ENCODE data around the gene RFXANK. TPM values are rescaled to one million over a fixed set of nuclear protein-coding genes. Genes with fewer than 3 reads are reported as not detected.
"Not testable (repeated sequence)": the region's sequence is repeated elsewhere in the genome, so short reads cannot be mapped to it uniquely, and the experiment has no call there.

Gene RFXANK
- total RNA-seq, 1 experiment from 2014 or later, result 66.9 TPM

DNA sequence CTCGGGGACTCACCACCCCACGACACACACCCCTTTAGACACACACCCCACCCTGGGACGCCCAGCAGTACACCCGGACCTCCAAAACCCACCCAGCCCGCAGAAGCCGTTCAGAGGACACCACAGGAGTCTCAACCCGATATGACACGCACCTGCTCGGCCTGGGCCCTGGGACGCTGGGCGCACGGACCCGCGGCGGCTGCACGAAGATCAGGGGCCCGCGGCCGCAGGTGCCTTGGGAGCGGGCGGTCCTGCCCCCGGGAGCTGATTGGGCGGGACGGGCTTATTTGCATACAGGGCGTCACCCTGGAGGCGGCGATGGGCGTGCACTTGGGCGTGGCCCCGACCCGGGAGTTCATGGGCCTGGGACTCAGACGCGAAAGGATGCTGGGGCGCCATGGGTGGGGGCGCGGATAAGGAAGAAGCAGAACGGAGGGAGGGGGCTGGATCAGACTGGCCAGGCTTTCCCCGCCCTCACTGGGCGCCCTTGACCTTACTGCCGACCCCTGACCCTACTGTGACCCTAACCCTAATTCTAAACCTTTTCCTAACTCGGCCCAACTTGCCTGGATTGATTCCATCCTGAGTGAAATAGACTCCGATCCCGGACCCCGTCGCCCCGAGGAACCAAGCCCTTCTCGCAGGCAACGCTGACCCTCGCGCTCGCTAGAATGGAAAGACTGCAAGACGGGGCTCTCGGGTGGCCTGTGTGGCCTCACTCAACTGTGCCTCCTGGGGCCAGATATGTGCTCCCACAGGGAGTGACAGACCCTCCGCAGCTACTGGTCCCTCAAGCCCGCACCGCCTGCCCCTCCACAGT is 21.8 kb upstream of the RFXANK start, which contains the start of gene MEF2B:
Gene MEF2B, minus strand, starts transcription at position 211 of the 820 bp plus-strand sequence. CDS start 19,528 bp downstream, outside the sequence.
- DNase-seq (ENCODE audit: low read depth), result no peak

DNA sequence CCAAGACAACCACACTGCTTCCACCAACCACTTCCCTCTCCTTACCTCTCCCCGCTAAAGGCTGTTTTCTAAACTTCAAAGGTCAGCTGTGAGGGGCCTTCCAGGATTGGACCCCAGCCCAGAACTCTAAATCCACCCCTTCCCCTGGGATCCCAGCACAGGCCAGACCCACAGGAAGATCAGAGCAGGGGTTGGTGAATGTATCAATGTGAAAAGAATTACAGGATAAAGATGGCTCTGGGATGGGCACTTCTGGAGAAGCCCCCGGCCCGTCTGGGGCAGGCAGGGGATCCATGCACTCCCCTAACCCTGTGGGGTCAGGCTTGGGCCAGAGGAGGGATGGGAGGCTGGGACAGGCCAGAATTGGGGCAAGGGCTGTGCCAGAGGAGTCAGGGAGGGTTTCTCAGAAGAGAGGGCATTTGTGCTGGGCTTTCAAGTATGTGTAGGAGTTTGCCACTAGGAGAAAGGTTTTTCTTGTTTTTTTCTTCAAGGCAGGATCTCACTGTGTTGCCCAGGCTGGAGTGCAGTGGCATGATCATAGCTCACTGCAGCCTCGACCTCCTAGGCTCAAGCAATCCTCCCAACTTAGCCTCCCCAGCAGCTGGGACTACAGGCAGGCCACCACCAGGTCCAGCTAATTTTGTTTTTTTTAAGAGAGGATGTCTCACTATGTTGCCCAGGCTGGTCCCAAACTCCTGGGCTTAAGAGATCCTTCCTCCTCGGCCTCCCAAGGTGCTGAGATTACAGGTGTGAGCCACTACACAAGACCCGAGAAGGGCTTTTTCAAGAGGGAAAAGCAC is 21.0 kb upstream of the RFXANK start:
- DNase-seq (ENCODE audit: low read depth), result no peak

DNA sequence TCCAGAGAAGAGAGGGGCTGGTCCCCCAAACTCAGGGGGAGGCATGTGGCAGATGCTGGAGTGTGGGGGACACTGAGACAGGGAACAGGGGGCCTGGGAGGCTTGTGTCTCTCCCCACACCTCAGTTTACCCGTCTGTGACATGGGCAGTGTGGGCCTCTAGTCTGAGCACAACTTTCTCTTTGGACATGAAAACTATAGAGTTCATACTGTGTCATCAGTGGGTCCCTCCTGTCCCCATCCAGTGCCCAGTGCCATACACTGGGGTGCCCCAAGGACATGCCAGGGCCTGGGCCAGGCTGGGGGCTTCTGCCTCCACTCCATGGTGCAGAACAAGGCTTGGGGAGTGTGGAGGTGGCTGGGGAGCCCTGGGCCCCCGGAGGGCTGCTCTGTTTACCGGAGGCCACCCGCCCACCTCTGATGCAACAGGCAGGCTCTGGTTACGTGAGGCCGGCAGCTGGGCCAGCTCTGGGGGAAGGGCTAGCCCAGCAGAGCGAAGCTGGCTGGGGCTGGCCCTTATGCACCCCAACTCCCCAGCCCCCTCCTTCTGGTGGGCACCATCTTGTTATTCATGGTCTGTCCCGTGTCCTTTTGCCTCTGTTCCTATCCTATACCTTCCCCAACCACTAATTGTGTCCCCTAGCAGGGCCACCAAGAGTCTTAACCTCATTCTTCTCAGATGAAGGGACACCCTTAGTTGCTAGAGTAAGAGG is 20.1 kb upstream of the RFXANK start:
- DNase-seq (ENCODE audit: low read depth), result peak; percentile 34

DNA sequence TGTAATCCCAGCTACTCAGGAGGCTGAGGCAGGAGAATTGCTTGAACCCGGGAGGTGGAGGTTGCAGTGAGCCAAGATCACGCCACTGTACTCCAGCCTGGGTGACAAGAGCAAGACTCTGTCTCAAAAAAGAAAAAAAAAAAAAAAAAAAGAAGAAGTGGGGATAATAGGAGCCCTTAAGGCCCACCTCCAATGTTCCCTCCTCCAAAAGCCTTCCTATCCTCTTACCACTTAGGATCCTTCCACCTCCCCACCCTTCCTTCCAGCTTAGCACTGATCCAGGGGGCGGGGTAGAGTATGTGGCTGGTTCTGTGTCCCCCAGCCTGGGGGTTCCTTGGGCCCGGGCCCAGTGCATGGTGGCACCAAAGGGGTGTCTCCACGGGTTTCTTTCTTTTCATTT is 18.8 kb upstream of the RFXANK start:
- not testable (repeated sequence) for DNase-seq (ENCODE audit: low read depth)

DNA sequence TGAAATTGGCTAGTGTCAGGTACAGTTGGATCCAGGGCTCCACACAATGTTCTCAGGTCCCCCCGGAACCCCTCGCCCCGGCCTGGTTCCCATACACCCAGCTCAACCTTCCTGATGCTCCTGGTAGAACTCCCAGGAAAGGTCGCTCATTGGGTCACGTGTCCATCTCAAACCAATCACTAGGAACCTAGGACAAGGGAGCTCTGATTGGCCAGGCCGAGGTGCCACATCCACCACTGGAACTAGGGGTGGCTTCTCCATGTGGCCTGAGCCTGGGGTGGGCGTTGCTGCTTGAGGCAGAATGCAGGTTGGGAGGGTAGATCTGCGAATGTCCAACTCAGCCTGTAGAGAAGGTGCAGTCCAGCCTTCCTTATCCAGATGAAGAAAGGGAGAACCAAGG is 15.1 kb upstream of the RFXANK start:
- no peak for DNase-seq (ENCODE audit: low read depth)

DNA sequence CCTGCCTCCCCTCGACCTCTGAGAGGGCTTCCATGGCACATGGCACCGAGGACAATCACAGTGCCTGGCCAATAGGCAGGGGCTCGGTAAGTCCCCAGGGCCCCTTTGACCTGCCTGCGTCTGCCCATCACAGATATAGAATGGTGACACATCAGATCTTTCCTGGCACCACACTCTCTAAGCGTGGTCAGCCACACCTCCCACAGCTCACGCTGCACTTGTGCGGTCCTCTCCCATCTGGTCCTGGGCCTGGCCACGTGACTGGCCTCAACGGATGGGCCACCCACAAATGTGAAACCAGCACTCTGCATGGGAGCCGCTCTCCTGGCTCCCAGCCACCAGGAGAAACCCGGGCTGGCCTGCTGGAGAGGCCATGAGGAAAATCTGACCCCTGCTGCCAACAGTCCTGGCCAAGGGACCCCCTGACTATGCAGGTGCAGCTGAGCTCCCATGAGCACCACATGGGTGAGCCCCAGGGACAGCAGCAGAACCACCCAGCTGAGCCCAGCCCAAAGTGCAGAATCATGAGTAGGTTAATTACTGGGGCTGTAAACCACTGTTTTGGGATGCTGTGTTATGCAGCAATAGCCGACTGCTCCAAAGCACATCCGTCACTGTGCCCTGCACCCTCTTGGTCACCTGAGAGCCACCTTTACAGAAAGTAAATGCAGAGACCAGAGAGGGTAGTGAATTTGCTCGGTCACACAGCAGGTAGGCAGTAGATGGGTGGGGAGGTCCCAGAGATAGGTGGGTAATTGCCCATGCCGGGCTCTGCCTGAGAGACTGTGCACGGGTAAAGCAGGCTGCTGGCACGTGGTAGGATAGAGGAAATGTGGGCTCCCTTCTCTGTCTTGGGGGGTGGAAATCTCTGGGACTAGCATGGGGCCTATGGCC is 12.3 kb upstream of the RFXANK start:
- no peak for DNase-seq (ENCODE audit: low read depth)

DNA sequence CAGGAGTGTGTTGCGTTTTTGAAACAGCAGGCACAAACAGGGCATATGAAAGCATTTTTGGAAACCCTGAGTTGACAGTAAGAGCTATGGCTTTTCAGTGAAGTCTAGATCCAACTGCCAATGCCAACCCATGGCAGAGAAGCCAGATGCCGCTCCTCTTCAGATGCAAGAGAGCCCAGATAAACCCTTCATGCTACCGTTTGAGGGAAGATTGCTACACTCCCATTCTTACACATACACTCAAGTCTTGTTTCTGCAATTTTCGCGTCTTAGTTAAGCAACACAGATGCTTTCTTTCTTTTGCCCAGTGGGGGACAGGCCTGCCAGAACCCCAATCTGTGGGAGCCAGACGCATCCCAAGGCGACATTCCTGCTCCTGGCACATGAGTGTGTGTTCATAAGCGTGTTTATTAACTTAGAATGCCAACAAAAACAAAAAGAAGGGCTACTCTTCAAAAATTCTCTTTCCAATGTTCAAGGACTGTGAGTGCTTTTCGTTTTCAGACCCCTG is 10.5 kb upstream of the RFXANK start:
- no peak for DNase-seq (ENCODE audit: low read depth)

DNA sequence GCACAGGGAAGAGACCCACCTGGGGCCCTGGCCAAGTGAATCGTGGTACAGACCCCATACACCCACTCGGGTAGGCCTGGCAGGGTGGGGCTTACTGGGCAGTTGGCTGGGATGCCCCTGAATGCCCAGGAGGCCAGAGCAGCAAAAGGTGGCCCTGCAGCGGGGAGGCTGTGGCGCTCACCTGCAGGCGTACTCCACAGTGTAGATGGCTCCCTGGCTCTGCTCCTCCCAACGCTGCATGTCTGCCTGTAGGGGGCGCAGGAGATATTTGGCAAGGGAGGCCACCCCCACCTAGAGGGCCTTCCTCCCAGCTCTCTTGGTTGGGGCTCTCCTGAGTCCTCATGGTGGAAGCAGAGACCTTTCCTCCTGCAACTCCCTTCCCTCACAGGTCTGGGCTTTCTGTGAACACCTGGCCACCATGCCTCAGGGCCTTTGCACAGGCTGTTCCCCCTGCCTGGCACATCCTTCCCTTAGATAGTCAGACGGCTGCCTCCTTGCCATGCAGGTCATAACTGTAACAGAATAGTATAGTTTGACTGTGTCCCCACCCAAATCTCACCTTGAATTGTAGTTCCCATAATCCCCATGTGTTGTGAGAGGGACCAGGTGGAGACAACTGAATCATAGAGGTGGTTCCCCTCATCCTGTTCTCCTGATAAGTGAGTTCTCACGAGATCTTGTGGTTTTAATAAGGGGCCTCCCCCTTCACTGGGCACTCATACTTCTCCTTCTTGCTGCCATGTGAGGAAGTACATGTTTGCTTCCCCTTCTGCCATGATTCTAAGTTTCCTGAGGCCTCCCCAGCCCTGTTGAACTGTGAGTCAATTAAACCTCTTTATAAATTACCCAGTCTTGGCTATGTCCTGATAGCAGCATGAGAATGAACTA is 6.0 kb upstream of the RFXANK start:
- peak; percentile 38 for DNase-seq (ENCODE audit: low read depth)

DNA sequence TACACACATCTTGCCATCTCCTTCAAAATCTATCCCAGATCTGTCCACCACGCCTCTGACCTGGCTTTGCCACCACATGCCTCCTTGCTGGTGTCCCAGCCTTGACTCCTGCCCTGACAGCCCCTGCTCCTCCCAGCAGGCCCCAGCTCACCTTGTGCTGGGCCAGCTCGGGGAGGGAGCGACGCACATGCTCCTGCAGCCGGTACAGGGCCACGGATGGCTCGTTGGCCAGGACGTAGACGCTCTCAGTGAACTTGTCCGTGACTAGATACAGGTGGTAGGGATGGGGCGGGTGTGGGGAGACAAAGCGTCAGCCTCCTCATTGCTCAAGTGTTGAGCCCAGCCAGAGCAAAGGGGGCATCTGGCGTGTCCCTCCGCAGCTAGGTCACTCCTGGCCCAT is 5.3 kb upstream of the RFXANK start:
- no peak for DNase-seq (ENCODE audit: low read depth)

DNA sequence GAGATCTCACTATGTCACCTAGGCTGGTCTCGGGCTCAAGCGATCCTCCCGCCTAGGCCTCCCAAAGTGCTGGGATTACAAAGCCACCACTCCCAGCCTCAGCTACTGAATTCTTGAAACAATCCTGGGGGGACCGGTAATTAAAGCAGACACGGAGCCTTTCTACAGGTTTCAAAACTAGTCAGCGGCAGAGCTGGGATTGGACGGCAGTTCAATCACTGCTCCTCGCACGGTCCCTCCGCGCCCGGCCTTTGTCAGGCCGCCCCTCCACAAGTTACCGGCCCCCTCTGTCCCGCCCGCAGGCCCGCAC is 335 bp upstream of the RFXANK start:
- DNase-seq (ENCODE audit: low read depth), result no peak

DNA sequence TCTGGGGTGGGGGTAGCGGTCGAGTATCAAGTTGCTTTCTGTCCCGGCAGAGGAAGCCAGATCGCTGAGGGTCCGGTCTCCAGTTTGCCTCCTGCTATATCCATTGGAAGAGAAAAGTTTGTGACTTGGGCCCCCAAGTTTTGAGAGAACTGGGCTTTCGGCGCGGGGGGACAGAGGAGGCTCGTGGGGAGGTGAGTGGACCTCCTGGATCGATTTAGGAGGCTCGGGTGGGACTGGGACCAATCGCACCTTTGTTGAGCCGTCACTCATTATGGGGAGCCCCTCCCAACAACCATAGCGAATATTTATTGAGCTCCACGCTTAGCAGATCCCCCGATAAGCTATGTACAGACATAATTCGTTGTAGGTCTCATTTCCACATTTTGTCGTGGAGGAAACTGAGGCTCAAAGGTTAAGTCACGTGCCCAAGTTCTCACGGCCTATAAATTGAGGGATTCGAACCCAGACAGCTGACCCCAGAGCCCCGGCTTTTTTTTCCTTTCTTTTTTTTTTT is 909 bp downstream of the RFXANK start:
- DNase-seq (ENCODE audit: low read depth), result no peak

DNA sequence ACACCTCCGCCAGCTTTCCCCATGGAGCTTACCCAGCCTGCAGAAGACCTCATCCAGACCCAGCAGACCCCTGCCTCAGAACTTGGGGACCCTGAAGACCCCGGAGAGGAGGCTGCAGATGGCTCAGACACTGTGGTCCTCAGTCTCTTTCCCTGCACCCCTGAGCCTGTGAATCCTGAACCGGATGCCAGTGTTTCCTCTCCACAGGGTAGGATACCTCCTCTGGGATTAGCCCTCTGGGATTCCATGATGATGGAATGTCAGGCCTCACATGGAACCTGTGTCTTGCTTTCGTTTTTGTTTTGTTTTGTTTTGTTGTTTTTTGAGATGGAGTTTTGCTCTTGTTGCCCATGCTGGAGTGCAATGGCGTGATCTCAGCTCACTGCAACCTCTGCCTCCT is 1.9 kb downstream of the RFXANK start:
- no peak for DNase-seq (ENCODE audit: low read depth)

DNA sequence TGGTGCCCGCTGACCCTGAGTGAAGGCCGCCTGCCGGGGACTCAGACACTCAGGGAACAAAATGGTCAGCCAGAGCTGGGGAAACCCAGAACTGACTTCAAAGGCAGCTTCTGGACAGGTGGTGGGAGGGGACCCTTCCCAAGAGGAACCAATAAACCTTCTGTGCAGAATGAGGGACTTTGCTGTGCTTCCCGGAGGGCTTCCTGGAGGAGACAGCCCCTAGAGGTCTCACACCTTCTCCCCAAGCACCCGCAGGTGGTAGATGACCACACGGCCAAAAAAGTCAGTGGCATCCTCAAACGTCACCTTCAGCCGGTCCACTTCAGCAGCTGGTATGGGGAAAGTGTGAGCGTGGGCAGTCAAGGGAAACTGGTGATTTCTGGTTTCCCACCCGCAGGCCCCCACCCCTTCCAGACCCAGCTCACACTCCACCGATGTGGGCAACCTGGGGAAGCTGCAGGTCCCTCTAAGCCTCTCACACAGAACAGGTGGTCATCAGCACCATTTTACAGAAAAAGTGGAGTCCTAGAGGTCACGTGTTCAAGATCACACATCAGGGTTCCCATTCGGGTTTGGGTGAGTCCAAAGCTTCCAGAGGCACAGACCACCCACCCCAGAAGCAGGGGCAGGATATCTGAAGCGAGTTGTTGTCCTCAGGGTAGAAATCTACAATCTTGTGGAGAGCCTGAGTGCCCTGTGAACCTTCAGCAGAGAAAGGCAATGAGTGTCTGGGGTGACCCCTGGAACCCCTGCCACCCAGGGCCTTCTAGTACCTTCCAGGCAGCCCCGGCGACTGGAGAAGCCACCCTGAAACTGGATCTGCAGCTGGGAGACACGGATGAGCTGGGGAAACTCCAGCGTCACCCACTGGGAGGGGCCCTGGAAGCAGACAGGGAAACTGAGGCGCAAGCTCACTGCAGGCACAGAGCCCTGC is 9.9 kb downstream of the RFXANK start:
- no peak for DNase-seq (ENCODE audit: low read depth)

DNA sequence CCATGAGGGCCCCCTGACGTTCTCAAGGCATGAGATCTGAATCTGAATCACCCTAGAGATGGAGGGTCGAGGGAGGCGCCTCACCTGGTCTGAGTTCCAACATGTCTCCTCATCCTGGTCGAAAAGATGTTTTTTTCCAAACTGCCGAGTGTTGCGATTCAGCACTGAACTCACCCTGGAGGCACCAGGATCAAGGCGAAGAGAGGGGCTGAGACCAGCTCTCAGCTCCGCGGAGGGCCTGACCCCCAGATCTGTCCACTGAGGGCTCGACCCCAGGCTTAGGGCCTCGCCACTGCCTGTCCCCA is 10.6 kb downstream of the RFXANK start:
- DNase-seq (ENCODE audit: low read depth), result no peak

DNA sequence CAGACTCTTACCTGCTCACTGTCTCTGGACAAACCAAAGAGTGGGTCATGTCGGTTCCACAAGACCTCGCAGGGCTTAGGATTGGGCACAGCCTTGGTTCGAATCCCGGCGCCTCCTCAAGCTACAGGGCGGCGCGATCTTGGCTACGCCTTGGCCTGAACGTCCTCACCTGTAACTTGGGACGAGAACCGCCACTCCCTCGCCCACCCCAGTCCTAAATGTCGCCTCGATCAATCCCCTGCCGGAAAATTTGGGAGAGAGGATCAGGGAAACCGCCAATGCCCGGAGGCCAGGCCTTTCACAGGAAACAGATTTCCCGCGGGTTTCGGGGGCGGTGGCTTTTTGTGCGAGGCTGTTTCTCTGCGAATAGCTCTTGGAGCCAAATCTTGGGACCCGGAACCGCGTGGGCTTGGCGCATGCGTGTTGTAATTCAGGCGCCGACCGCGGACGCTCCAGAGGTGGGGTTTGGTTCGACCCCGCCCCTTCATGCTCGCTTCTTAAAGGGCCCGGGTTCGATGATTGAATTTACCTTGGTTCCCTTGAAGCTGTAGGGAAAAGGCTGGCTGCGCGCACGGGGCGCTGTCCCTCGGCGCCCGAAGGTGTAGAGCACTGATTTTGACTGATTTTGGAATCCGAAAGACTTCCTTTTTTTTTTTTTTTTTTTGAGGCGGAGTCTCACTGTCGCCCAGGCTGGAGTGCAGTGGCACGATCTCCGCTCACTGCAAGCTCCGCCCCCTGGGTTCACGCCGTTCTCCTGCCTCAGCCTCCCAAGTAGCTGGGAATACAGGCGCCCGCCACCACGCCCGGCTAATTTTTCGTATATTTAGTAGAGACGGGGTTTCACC is 11.2 kb downstream of the RFXANK start, which contains the start of gene NR2C2AP:
Gene NR2C2AP, minus strand, starts transcription at position 403 of the 845 bp plus-strand sequence. Its CDS starts 354 bp downstream, at position 49.
- DNase-seq (ENCODE audit: low read depth), result peak; percentile 85

DNA sequence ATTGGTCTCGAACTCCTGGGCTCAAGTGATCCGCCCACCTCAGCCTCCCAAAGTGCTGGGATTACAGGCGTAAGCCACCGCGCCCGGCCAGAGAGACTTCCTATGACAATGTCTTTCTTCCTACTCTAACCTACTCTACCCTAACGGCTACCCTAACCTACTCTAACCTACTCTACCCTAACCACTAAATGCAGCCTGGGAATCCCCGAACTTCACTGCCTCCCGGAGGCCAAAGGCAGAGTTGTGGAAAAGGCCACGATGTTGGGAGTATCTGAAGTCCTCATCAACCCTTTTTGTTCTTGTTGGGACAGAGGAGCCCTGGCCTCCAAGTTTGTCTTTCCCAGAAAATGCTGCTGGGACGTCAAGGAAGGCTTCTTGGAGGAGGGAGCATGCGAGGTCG is 12.1 kb downstream of the RFXANK start:
- no peak for DNase-seq (ENCODE audit: low read depth)
